NT2/D1 (cell line): ENCODE measurements around the gene RNF111.

Experiments used
- SUZ12 ChIP-seq: IDR thresholded peaks from 2 replicates; pipeline ENCODE4 v1.6.1; 2011; ENCODE audit not compliant: insufficient read length, insufficient read depth; ENCODE audit errors: extremely low read depth
- ZNF274 ChIP-seq: IDR thresholded peaks from 2 replicates; pipeline ENCODE4 v1.6.1; 2011; ENCODE audit warnings: mild to moderate bottlenecking, low read depth, low read length

DNA sequence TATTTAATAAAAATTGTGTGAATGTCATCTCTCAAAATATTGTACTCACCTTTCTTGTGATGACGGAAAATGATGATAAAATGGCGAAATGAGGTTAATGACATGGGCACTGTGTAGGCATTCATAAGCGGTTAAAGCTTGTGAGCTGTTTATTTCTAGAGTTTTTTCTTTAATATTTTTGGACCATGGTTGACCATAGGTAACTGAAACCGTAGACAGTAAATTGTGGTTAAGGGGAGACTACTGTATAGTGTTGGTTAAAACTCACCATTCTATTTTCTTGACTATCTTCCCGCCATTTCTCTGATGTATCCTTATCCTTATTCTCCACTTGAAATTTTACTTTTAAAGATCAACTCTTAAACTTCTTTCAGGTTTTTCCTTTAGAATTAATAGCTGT, 14.5 kb downstream of the RNF111 start:
- TF ChIP-seq ZNF274 (no peak), SUZ12 (no peak)
